HG02642 (cell line): Measurements from ENCODE around the gene ADARB2.

ENCODE experiments used
- ATAC-seq: cut with Tn5 transposase; IDR thresholded peaks from one replicate; pipeline ENCODE4 v1.9.1; 2021; ENCODE audit warnings: mild to moderate bottlenecking; ENCODE audit not compliant: unreplicated experiment, poor library complexity

The ADARB2 gene

DNA sequence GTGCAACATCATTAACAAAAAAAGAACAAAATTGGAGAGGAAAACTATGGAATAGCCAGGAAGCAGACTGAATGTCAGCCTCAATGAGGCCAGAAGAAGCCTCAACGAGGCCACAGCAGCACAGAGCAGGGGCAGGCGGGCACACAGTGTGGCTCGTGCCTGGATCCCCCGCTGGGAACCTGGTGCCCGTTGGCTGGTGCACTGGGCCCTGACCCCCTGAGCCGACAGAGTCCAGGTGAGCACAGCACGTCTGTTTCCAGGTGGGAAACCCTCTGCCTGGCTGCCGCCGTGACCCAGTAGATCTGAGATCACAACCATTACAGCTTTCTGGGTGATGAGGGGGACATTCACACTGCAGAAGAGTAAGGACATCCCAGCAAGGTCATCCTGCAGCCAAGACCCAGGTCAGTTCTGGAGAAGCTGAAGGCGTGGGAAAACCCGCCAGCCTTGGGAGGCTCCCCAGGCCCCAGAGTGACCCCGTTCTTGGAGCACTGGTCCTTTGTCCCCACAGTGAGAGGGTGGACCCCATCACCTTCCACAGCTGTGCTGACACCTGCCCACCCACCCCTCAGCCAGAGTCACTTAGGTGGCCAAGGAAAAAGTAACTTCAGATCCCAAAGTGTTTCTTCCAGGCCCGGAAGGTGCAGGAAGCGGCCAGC lies 222.1 kb downstream of the ADARB2 start:
- ATAC-seq = no peak

DNA sequence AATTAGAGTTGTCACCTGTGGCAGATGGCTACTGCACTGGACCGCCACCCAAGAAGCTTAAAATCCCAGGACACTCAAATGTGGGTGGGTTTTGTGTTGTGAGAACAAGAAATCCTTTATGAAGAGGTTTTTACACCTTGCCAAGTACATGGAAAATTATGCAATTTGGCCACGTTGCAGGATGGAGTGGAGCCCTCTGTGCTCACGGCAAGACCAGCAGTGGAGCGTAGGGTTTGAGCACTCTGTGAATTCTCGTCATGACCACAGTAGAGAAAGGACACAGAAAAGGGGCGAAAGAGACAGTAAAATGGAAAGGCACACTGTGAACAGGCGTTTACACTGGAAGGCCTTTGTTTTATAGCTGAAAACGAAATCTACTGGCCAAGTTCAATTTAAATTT lies 222.6 kb downstream of the ADARB2 start:
- no peak for ATAC-seq

DNA sequence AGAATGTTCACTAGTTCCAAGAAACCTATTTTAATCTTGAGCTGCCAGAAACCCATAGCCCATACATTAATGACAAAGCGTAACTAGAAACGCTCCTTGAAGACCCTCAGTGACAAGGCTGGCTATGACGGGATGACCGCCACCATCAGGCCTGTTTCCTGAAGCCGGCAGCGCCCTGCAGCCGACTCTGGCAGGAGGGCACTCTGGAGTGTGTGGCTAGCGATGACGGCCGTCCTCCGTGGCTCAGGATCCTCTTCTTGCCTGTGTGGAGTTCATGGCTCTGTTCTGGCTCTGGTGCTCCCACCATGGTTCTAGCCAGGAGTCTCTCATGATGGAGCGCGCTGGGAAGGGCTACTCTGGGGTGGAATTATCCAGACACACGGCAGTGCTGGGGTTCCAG lies 224.1 kb downstream of the ADARB2 start:
- no peak for ATAC-seq

DNA sequence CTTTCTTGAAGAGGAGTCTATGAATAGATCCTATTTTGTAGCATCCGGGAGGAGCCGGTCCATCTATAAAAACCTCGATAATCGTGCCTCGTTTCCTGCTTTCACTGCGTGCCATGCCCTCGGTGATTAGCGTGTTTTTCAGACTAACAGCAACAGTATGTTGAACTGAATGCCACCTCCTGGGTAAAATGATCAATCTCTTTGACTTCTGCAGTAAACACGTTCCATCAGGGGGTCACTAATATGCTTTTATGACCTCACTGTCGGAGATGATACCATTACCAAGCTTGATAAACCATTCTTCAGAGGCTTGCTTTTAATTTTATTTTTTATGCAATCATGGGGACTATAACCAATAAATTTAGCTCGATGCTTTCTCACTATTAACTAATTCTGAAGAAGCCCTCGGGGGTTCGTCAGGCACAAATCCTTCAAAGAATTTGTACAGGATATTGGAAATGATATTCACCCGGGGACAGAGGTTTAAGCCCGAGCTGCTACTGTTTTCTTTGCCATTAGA lies 228.3 kb downstream of the ADARB2 start:
- no peak for ATAC-seq

DNA sequence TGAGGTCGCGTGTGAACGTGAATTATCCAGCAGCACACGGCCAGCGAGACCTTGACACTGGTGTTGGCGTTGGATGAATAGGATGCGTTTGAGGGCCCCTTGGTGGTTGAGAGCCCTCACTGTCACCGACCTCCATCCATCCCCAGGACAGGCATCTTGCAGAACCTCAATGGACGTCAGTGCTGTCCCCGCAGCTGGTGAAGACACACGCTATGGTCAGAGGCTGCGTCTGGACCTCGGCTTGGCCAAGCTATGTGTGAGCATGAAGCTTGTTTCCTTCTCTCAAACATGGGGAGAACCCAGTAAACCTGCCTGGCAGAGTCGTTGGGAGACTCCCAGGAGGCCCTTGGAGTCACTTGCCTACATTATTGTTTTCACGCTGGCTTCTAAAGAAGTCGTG lies 229.2 kb downstream of the ADARB2 start:
- no peak for ATAC-seq

DNA sequence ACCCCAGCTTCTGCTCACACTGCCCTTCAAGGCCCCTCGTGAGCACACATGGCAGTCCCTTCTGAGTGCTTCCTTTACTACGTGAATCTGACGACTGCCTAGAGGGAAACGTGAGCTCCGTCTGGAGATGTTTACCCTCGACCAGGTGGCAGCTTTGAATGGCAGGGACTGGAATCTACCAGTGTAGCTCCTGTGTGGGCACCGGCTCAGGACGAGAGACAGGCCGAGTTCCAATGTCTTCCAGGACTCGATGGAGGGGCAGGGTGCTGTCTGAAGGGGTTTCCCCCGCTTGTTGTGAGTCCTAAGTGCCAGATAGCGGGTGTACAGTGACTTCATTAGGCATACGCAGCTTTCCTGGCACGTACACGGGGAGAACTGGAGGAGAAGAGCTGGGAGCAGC lies 229.9 kb downstream of the ADARB2 start:
- ATAC-seq = no peak

DNA sequence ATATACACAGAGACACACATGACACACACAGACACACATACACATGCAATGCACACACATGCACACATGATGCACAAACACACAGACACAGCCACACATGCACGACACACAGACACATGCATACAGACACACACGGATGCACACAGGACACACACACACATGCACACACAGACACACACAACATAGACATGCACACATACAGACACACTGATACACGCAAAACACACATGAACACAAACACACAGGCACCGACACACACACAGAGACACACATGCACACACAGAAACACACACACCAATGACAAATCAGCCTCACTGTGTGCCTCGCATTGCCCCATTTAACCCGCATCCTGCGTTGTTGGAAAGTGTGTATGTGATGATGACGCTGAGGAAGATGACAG lies 232.4 kb downstream of the ADARB2 start:
- ATAC-seq = no peak

DNA sequence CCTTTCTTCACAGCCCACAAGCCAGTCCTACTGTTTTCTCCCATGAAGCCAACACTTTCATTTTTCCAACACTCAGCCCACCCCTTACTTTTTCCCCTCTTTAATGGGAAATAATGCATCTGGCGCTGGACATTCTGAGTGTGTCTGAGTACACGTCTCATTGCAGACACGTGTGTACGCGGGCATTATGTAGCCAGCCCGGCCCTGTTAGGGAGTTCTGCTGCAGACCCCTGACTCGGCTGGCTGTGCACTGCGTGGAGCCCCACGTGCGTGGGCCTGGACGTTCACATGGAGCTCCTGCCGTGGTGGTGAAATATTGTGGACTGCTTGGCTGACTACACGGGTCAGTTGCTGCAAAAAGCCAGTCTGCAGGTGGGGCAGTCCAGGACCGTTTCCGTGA lies 233.0 kb downstream of the ADARB2 start:
- no peak for ATAC-seq

DNA sequence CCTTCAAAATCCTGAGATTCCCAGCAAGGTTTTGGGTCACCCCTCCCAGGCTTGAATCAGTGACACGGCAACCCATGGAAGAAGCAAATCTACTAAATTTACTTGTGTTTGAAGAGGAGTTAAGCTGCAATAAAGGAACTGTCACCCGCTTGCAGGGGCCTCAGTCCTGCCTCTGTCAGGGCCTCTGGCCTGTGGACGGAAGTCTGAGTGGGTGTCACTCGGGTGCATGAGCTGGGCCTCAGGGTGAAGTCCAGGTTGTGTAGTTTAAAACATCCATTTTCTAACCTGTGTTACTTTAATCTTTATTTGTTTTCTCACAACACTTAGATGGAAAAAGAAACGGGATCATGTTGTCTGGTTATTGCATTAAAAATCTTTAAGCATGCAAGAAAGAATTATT lies 234.9 kb downstream of the ADARB2 start:
- no peak for ATAC-seq

DNA sequence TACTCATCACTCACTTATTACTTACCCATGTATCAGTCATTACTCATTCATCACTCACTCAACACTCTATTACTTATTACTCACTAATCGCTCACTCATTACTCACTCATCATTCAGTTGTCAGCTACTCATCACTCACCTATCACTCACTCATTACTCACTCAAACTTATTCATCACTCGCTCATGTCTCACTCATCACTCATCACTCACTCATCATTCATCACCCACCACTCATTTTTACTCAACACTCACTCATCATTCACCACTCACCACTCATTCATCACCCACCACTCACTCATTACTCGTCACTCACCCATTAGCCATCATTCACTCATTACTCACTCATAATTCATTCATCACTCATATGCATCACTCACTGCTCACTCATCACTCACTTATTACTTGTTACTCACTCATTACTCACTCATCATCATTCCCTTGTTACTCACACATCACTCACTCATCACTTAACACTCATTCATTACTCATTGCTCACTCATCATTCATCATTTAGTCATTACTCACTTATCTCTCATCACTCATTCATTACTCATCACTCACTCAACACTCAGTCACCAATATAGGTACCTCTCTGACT lies 237.9 kb downstream of the ADARB2 start:
- ATAC-seq = no peak

DNA sequence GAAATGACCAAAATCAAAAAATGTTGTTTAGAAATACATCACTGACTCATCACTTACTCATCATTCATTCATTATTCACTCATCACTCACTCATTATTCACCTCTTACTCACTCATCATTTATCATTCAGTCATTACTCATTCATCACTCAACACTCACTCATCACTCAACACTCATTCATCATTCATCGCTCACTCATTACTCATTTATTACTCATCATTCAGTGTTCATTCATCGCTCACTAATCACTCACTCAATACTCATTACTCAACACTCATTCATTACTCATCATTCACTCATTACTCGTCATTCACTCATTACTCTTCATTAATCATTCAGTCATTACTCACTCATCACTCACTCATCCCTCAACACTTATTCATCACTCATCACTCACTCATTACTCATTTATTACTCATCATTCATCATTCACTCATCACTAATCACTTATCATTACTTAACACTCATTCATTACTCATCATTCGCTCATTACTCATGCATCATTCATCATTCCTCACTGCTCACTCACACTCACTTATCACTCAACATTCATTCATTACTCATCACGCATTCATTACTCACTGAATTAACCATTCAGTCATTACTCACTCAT lies 238.5 kb downstream of the ADARB2 start:
- no peak for ATAC-seq

DNA sequence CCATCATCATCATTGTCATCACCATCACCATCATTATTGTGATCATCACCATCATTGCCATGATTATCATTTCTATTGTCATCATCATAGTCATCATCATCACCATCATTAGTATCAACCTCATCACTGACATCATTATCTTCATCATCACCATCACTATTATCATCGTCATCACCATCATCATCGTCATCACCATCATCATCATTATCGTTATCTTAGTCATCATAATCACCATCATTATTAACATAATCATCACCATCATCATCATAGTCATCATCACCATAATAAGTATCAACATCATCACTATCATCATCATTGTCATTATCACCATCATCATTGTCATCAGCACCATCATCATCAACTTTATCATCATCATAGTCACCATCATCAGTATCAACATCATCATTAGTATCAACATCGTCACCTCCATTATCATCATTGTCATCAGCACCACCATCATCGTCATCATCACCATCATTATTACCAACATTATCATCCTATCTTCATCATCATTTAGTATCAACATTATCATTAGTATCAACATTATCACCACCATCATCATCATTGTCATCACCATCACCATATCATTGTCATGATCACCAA lies 241.3 kb downstream of the ADARB2 start:
- no peak for ATAC-seq

DNA sequence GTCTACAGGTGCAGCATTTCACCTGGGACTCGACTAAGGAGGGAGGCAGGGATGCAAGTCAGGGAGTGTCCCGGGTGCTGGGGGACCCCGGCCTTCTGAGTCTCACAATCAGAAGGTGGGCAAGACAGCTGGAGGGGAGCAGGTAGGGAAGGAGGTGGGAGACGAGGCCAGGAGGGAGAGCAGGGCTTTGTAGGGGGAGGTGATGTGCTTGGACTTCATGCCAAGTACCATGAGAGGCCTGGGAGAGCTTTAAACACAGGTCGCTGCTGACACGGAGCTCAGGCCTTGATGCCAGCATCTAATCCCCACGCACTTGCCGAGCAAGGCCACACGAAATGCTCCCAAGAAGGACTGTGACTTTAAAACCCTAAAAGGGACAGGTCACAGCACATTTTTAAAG lies 244.7 kb downstream of the ADARB2 start:
- ATAC-seq = no peak

DNA sequence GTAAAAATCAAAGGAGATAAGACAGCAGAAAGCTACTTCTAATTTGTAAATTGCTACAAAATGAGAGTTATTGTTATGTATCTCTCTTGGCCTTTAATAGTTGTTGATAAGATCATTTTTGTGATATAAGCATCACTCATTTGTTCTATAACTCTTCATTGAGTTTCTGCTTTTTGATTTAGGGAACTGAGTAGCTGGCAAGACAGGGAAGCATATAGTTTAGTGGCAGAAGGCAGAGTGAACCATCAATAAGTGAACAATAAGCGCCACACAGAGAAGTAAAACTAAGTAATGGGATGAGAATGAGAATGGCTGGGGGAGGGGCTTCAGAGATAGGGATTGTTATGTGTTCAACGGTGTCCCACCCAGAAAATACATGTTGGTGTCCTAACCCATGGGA lies 245.4 kb downstream of the ADARB2 start:
- ATAC-seq = no peak

DNA sequence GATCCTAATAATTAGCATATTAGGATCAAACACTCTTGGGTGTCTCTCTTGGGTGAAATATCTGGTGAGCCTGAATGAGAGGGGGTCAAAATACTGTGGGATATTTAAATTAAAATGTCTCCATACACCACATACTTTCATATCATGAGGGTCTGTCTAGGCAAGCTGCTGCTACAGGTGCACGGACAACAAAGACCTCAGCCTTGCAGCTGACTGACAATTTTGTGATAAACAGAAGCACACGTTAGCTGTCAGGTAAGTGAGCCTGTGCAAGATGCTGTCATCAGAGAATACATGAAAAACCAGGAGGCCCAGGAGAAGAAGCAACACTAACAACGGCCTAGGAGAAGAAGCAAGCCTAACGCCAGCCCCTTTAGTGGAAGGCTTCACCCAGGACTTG lies 247.5 kb downstream of the ADARB2 start:
- ATAC-seq = no peak

DNA sequence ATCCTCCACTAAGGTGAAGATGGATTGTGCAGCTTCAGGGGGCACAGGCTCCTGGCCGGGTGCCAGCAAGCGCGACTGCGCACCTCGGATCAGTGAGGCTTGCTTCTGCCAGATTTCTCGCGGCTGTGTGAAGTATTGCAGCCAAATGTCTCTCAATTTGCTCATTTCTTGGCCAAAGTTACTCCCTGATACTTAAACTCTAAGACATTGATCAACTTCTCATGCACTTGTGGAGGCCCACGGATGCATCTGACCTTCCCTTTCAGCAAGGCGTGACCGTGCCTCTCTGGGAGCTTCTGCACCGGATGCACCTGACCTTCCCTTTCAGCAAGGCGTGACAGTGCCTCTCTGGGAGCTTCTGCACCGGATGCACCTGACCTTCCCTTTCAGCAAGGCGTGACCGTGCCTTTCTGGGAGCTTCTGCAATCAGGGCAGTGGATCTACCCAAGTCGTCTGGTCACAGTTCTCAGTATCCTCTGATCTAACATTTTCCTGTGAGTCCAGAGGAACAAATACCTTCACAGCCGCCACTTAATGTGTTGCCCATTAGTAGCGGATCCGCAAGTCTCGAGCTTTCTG lies 248.3 kb downstream of the ADARB2 start:
- peak; percentile 99 for ATAC-seq

DNA sequence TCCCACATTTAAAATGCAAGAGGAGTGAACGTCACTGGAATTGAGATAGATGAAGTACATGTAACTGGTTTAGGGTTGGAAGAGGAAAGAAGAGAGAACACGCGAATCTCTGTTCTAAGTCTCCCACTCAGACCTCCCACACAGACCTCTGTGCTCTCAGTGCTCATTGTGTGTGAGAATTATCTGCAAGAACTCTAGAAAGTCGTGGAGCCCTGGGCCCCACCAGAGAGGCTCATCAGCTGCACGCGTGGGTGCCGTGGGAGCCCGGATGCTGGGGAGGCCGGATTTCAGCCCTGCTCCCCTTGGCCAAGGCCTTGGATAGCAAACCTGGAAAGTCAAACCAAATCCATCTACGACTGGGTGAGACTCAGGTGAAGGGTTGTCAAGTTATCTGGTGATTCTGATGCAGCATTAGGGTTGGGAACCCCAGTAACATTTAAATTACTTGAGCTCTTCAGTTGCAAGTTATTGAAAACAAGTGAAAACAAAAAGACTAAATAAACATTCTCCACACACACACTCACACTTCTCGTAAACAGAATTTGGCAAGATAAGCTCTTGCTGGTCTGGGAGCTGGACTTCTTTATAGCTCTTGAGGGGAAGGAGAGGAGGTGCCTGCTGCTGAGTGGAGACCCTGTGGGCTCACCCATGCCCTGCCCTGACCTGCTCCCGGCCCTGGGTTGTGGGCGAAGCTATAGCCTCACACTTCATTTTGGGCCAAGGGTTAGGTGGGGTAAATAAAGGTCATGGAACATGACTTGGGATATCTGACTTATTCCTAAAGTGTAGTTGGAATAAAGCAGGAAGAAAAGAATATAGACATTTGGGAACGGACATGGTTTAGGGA lies 250.3 kb downstream of the ADARB2 start:
- no peak for ATAC-seq

DNA sequence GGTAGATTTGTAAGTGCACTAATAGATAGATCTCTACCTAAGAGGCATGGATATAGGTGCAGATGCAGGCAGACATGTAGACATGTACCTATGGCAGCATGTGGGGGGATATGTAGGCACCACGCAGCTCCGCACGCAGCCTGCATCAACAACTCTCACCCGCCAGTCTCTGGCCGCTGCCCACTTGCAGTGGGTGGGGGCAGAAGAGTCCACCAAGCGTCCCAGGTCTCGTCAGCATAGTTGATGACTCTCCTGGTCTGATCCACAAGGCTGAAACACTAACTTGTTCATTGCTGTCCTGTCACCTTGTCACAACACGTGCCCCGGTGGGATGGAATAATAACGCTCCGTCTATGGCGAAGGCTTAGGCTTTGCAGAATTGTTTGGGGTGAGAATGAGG lies 252.0 kb downstream of the ADARB2 start:
- no peak for ATAC-seq

DNA sequence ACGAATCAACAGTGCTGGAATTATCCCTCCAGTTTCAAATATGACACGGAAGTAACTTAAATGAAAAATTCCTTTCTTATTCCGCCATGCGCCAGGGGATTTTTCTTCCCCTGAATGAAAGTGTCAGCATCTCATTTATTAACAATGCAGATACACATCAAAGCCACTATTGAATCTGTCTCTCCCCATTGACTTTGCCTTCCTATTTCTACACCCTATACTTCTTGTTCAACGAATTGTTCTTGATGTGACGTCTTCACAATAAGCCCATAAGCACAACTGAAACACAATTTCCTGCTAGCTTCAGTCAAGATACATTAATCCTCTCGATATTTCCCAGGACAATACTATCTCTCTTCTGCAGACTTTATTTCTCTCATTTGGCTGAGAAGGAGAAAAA lies 253.5 kb downstream of the ADARB2 start:
- no peak for ATAC-seq

DNA sequence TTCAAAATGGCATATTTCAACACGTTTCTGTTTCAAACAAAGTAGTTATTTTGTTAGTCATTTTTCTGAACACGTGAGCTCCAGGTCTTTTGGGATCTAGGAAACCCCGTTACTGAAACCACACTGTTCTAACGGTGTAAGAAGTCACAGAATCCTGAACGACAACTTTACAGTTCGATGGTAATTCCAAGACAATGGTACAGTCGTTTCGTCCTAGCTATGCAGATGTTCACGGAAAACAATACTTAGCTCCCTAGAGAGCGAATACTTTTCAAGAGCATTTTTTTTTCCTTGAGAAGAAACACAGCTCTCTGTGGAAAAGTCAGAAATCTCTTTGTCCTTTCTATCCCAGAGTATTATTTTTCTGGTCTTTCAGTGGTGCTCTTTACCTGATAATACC lies 254.1 kb downstream of the ADARB2 start:
- ATAC-seq = no peak
